Endodermal cell (in vitro differentiated cells): ENCODE data around the gene SH2D5. TPM values are rescaled to one million over a fixed set of nuclear protein-coding genes. Genes with fewer than 3 reads are reported as not detected.

Experiments used
- DNase-seq: peaks from one replicate; pipeline ENCODE4 v3.0.0-alpha.2; 2017
- H3K27ac ChIP-seq: 2 replicates; pipeline ENCODE4 v1.5.1; 2013; ENCODE audit warnings: mild to moderate bottlenecking, low read depth, low read length, moderate library complexity
- H3K27me3 ChIP-seq: 2 replicates; pipeline ENCODE4 v1.6.1; 2013; ENCODE audit warnings: mild to moderate bottlenecking, low read length, moderate library complexity; ENCODE audit not compliant: insufficient read depth, control insufficient read depth, poor library complexity, severe bottlenecking
- H3K36me3 ChIP-seq: 2 replicates; pipeline ENCODE4 v1.7.0; 2013; ENCODE audit warnings: mild to moderate bottlenecking, low read length, moderate library complexity; ENCODE audit not compliant: control insufficient read depth, insufficient read depth
- H3K4me1 ChIP-seq: one replicate; pipeline ENCODE4 v1.7.0; 2013; ENCODE audit warnings: low read length; ENCODE audit not compliant: control insufficient read depth, insufficient read depth
- H3K4me3 ChIP-seq: 2 replicates; pipeline ENCODE4 v1.5.1; 2013; ENCODE audit warnings: mild to moderate bottlenecking, low read length, moderate library complexity
- H3K9ac ChIP-seq: 2 replicates; pipeline ENCODE4 v1.6.1; 2013; ENCODE audit warnings: mild to moderate bottlenecking, low read length, moderate library complexity; ENCODE audit not compliant: poor library complexity, severe bottlenecking; ENCODE audit errors: extremely low read depth
- H3K9me3 ChIP-seq: 2 replicates; pipeline ENCODE4 v1.6.1; 2013; ENCODE audit warnings: mild to moderate bottlenecking, low read length, moderate library complexity; ENCODE audit not compliant: control insufficient read depth
- H3K27ac Mint-ChIP-seq: 2 replicates; pipeline ENCODE4 v1.8.0; 2020; ENCODE audit warnings: mixed read lengths
- H3K27me3 Mint-ChIP-seq: 2 replicates; pipeline ENCODE4 v1.8.0; 2021; ENCODE audit warnings: mild to moderate bottlenecking, mixed read lengths; ENCODE audit not compliant: insufficient read depth
- H3K36me3 Mint-ChIP-seq: 2 replicates; pipeline ENCODE4 v1.8.0; 2020; ENCODE audit warnings: low read depth, mixed read lengths
- H3K4me1 Mint-ChIP-seq: 2 replicates; pipeline ENCODE4 v1.8.0; 2020; ENCODE audit warnings: mixed read lengths
- H3K4me3 Mint-ChIP-seq: 2 replicates; pipeline ENCODE4 v1.8.0; 2020; ENCODE audit warnings: mild to moderate bottlenecking, moderate library complexity, mixed read lengths
- H3K9me3 Mint-ChIP-seq: 2 replicates; pipeline ENCODE4 v1.8.0; 2020; ENCODE audit warnings: mild to moderate bottlenecking, mixed read lengths
- WGBS, 2 experiments: methylation state at CpG; one replicate each; pipeline versions ENCODE4 v1.1.5 to v1.1.7; 2013; ENCODE audit warnings: missing lambda C conversion rate in 2 of 2, mixed read lengths in 1 of 2; ENCODE audit not compliant: insufficient coverage in 1 of 2, insufficient read length in 1 of 2; 5-methylcytosine and 5-hydroxymethylcytosine counted together
- total RNA-seq, 2 donors: library from RNA; stranded (reverse); fragmentation: NEBNext Ultra II Directional in 1 of 2; extraction: Animal tissue kit (Norgen Biotek cat#: 25700) in 1 of 2; gene quantifications; 2 replicates in 1 of 2; 3 replicates in 1 of 2; pipeline ENCODE4 v1.2.1, GENCODE V29; 2021
- TF ChIP-seq, protein P1 (sequence below): fragments of 200-600 bp; sonication (generic); conservative IDR thresholded peaks from 2 replicates; pipeline ENCODE4 v1.5.0; 2021; ENCODE audit warnings: antibody characterized with exemption, mild to moderate bottlenecking

SH2D5 gene
- total RNA-seq, 2 donors from 2014 or later, result 4.0 to 5.0 TPM

DNA sequence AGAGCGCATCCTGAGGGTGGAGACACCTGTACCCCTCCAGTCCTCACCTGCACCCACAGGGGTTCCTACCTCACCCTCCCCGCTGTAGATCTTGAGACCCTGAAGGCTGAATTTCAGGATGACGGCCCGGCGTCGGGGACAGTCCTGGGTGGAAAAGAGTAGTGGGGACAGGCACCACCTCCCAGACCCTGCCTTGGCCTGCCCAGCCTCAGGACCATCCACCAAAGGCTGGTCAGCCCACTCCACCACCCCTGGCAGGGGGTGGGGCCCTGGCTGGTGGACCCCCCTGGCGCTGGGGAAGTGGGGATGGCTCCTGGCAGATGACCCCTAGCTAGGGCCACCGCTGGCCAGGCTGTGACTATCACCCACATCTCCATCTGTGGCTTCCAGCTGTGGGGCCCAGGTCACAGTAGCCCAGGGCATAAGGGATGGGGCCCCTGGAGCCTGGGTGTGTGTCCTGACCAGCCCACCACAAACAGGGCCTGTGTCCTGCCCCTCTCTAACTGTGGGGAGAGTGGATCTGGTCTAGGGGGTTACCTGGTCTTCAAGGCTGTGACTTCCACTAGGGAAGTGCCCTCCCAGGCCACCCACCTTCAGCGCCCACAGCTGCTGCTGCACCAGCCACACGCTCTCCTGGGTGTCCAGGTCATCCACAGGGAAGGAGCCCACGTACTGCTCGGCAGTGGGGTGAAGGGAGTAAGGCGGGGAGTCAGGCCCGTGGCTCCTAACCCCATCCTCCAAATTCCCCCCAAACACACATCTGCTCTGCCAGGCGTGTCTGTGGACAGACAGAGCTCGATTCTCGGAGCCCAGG, 5.4 kb downstream of the SH2D5 start:
- H3K4me1 ChIP-seq, result no peaks in the 10 kb centered on the region
- DNase-seq, result peak; percentile 43
- no peak overlapping the region for H3K4me3 ChIP-seq
- Mint-ChIP-seq H3K27me3 (peaks cover 36% of the 10 kb centered on the region), H3K9me3 (no peaks in the 10 kb centered on the region), H3K4me3 (no peak overlapping the region), H3K36me3 (no peaks in the 10 kb centered on the region), H3K4me1 (peaks cover 8% of the 10 kb centered on the region), H3K27ac (no peak overlapping the region)
- TF ChIP-seq, protein P1, sequence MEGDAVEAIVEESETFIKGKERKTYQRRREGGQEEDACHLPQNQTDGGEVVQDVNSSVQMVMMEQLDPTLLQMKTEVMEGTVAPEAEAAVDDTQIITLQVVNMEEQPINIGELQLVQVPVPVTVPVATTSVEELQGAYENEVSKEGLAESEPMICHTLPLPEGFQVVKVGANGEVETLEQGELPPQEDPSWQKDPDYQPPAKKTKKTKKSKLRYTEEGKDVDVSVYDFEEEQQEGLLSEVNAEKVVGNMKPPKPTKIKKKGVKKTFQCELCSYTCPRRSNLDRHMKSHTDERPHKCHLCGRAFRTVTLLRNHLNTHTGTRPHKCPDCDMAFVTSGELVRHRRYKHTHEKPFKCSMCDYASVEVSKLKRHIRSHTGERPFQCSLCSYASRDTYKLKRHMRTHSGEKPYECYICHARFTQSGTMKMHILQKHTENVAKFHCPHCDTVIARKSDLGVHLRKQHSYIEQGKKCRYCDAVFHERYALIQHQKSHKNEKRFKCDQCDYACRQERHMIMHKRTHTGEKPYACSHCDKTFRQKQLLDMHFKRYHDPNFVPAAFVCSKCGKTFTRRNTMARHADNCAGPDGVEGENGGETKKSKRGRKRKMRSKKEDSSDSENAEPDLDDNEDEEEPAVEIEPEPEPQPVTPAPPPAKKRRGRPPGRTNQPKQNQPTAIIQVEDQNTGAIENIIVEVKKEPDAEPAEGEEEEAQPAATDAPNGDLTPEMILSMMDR, result no peak
- H3K9me3 ChIP-seq, result no peaks in the 10 kb centered on the region
- H3K27ac ChIP-seq, result no peak overlapping the region
- H3K9ac ChIP-seq, result no peak overlapping the region
- H3K36me3 ChIP-seq, result no peaks in the 10 kb centered on the region
- WGBS, 2 experiments, result 88 to 94% methylated on average over 4 to 17 of the region's 17 CpGs
- H3K27me3 ChIP-seq, result peaks cover 29% of the 10 kb centered on the region

DNA sequence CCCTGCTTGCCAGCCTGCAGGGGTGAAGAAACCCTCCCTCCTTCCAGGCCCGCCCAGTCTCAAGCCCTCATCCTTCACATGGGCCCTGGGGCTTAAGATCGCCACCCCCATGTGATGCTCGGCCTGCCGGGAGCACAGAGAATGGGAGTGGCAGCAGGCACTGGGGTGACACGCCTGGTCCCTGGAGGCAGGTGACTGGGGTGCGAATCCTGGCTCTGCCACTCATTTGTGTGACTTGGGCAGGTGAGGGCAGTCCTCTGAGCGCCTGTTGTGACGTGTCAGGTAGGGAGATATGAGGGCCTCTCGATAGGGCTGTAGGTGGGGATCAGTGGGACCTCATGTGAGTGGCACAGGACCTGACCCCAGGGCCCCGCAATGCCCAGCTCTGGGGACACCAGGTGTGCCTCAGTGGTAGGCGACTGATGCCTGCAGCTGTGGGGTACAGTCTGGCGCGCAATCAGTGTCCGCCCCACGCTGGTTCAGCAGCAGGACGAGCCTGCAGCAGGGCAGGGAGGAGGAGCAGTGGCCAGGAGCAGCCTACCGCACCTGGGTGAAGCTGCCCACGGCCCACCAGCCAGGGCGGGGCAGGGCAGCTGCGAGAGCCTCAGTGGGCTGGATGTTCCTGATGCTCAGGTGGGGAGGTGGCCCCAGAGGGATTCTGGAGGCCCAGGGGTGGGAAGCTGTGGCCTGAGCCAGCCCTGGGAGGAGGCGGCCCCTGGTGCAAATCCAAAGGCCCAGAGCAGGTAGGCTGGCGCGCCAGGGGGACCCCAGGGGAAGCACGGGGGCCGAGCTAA, 6.2 kb downstream of the SH2D5 start:
- H3K27ac Mint-ChIP-seq, result no peak overlapping the region
- Histone ChIP-seq H3K9ac (no peak overlapping the region), H3K27ac (no peak overlapping the region), H3K36me3 (no peaks in the 10 kb centered on the region), H3K4me3 (no peak overlapping the region), H3K27me3 (peaks cover 24% of the 10 kb centered on the region), H3K9me3 (no peaks in the 10 kb centered on the region), H3K4me1 (no peaks in the 10 kb centered on the region)
- peaks cover 8% of the 10 kb centered on the region for H3K4me1 Mint-ChIP-seq
- peak; percentile 40 for DNase-seq
- peaks cover 33% of the 10 kb centered on the region for H3K27me3 Mint-ChIP-seq
- H3K4me3 Mint-ChIP-seq, result no peak overlapping the region
- TF ChIP-seq, protein P1, result no peak
- WGBS, 2 experiments, result 93 to 99% methylated on average over 12 to 25 of the region's 25 CpGs
- H3K9me3 Mint-ChIP-seq, result no peaks in the 10 kb centered on the region
- no peaks in the 10 kb centered on the region for H3K36me3 Mint-ChIP-seq

- TF ChIP-seq, protein P1, result no peak
- peaks cover 25% of the 10 kb centered on the region for H3K27me3 Mint-ChIP-seq
- H3K4me3 Mint-ChIP-seq, result no peak overlapping the region
- Histone ChIP-seq H3K4me1 (no peaks in the 10 kb centered on the region), H3K36me3 (no peaks in the 10 kb centered on the region), H3K4me3 (no peak overlapping the region), H3K27ac (no peak overlapping the region), H3K9me3 (no peaks in the 10 kb centered on the region), H3K9ac (no peak overlapping the region), H3K27me3 (peaks cover 16% of the 10 kb centered on the region)
- no peaks in the 10 kb centered on the region for H3K9me3 Mint-ChIP-seq
- H3K36me3 Mint-ChIP-seq, result no peaks in the 10 kb centered on the region
- peak; percentile 56 for DNase-seq
- H3K4me1 Mint-ChIP-seq, result peaks cover 8% of the 10 kb centered on the region
- 92 to 97% methylated on average over 20 to 29 of the region's 29 CpGs for WGBS, 2 experiments
- H3K27ac Mint-ChIP-seq, result no peak overlapping the region
These were observed 7.0 kb downstream of the SH2D5 start for GRCh38 chr1:20725189-20726117.
